Stimulated activated memory B cell treated with anti-CD40 and anti-IgM and Interleukin-4, amounts not matched to agents 10 μg/mL and 1 μg/mL and 100 μg/mL, for 72 hours (primary cell): ENCODE results near the gene ZCRB1.
"Not testable (repeated sequence)": the region's sequence is repeated elsewhere in the genome, so short reads cannot be mapped to it uniquely, and the experiment has no call there.

Experiments
- ATAC-seq: fragments of 150-1000 bp; cut with Tn5 transposase; 2 replicates; pipeline ENCODE4 v1.10.0; 2021
- H3K27ac Mint-ChIP-seq: one replicate; pipeline ENCODE4 v1.8.0; 2022; ENCODE audit warnings: mild to moderate bottlenecking, mixed read lengths
- H3K27me3 Mint-ChIP-seq: one replicate; pipeline ENCODE4 v1.8.0; 2022; ENCODE audit warnings: mixed read lengths
- H3K36me3 Mint-ChIP-seq: one replicate; pipeline ENCODE4 v1.8.0; 2022; ENCODE audit warnings: mixed read lengths
- H3K4me1 Mint-ChIP-seq: one replicate; pipeline ENCODE4 v1.8.0; 2022; ENCODE audit warnings: mixed read lengths
- H3K4me3 Mint-ChIP-seq: one replicate; pipeline ENCODE4 v1.8.0; 2022; ENCODE audit warnings: mild to moderate bottlenecking, moderate library complexity, mixed read lengths
- H3K9me3 Mint-ChIP-seq: one replicate; pipeline ENCODE4 v1.8.0; 2022; ENCODE audit warnings: mixed read lengths

The ZCRB1 gene, protein sequence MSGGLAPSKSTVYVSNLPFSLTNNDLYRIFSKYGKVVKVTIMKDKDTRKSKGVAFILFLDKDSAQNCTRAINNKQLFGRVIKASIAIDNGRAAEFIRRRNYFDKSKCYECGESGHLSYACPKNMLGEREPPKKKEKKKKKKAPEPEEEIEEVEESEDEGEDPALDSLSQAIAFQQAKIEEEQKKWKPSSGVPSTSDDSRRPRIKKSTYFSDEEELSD

DNA sequence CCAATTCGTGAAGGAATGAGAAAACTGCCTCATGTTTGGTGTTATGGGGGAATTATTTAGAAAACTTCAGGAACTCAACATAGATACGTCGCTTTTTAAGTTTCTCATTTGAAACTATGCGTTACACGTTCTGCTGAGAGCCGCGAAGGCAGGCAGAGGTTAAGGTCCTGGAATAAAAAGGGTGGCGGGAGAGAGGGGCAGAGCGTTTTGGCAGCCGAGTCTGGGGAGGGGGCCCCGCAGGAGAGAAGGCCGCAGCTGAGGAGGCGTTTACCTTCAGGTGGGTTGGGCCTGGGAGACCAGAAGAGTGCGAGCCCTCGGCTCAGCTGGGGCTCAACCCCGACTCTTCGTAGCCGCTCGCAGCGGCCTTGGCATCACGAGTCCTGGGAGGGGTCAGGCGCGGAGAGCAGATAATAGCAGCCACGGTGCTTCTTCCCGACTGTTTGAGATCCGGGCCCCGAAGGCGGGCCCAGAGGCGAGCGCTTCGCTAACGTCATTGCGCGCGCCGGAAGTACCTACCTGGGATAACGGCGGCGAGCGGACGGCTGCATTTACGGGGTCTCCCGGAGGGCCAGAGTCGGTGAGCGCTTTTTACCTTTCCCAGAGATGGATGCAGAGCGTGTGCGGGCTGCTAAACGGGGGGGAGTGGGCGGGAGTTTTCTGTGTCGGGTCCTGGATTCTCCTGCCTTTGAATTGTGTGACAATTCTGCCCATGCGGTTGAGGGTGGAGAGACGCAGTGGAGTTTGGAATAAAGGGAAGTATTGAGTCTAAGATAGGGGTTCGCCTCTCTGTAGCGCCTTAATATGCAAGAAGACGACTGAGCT is at the start of gene ZCRB1, which contains the start of gene PPHLN1:
ZCRB1 (minus strand) TSS at position 442 of the 822 bp plus-strand sequence. CDS start 1,992 bp downstream, outside the sequence.
PPHLN1 (plus strand) TSS at position 515 of the 822 bp plus-strand sequence. CDS start 9,736 bp downstream, outside the sequence.
- no peaks in the 10 kb centered on the region for H3K9me3 Mint-ChIP-seq
- H3K4me3 Mint-ChIP-seq: peak within 1 kb of the TSS; percentile 99

DNA sequence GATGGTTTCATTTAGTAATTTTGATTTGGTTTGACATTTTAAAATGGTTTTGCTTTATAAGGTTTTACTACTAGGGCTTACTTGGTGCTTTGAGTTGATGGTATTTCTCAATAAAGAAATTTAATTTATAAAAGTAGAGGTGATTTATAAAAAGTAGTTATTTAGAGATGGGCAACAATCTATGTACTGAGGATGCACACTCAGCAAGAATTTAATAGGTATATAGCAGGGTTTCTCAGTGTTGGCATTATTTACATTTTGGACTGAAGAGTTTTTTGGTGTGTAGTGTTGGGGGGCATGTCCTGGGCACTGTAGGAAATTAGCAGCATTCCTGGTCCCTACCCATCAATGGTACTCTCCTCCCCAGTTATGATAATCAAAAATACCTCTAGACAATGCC is 47.8 kb upstream of the ZCRB1 start:
- peaks cover 14% of the 10 kb centered on the region for H3K4me1 Mint-ChIP-seq
- no peak overlapping the region for H3K4me3 Mint-ChIP-seq
- no peak for ATAC-seq
- H3K36me3 Mint-ChIP-seq: peaks cover 22% of the 10 kb centered on the region
- no peak overlapping the region for H3K27ac Mint-ChIP-seq
- no peaks in the 10 kb centered on the region for H3K9me3 Mint-ChIP-seq
- H3K27me3 Mint-ChIP-seq: no peaks in the 10 kb centered on the region

More for the DNA sequence above, at the start of gene ZCRB1, which contains the start of gene PPHLN1:
- peak within 1 kb of the TSS; percentile 98 for H3K27ac Mint-ChIP-seq
- ATAC-seq: peak; percentile 97
- peaks cover 17% of the 10 kb centered on the region for H3K36me3 Mint-ChIP-seq
- no peaks in the 10 kb centered on the region for H3K27me3 Mint-ChIP-seq
- peaks cover 44% of the 10 kb centered on the region for H3K4me1 Mint-ChIP-seq

DNA sequence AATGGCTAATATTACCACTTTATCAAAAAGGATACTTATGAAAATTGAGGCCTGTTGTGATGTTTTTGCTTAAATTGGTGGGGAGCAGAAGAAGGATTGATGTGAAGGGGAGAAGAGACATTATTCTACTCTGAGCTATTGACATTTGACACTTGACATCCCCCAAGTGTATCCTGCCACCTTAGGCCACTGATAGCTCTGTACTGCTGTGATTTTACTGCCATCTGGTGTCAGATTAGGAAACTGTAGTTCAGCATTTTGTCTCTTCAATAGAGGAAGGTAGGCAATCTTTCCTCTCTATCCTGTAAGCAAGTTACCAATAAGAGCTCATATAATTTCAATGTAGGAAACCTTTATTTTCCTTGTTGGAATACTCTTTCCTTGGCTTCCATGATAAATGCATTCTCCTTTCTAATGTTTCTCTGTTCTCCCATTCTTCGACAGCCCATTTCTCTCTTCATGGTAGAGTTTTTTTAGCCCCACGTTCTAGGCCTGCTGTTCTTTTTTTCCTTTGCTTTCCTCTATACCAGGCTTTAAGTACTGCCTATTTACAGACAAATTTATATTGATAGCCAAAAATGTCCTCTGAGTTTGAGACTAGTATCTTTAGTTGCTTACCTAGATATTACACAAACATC is 46.4 kb upstream of the ZCRB1 start:
- no peak overlapping the region for H3K4me3 Mint-ChIP-seq
- H3K9me3 Mint-ChIP-seq: no peaks in the 10 kb centered on the region
- H3K36me3 Mint-ChIP-seq: peaks cover 18% of the 10 kb centered on the region
- no peaks in the 10 kb centered on the region for H3K27me3 Mint-ChIP-seq
- H3K4me1 Mint-ChIP-seq: peaks cover 13% of the 10 kb centered on the region
- no peak overlapping the region for H3K27ac Mint-ChIP-seq
- ATAC-seq: peak; percentile 83

DNA sequence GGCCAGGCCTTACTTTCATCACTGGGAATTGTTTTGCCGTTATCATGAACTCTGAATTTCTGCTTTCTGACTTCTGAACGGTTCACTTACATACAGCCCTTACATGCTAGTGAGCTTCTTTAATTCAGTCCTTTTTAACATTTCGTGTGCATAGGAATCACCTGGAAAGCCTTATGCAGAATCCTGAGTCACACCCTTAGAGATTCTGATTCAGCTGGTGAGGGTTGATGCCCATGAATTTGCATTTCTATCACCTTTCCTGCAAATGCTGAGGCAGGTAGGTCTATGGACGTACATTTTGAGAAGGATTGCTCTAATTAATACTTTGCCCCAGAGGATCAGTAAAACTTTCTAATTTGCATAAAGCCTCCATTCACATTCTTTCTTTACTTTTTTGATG is 44.1 kb upstream of the ZCRB1 start:
- Mint-ChIP-seq H3K4me3 (no peak overlapping the region), H3K9me3 (no peaks in the 10 kb centered on the region), H3K36me3 (peaks cover 12% of the 10 kb centered on the region), H3K4me1 (peaks cover 13% of the 10 kb centered on the region), H3K27ac (no peak overlapping the region), H3K27me3 (no peaks in the 10 kb centered on the region)
- ATAC-seq: no peak

DNA sequence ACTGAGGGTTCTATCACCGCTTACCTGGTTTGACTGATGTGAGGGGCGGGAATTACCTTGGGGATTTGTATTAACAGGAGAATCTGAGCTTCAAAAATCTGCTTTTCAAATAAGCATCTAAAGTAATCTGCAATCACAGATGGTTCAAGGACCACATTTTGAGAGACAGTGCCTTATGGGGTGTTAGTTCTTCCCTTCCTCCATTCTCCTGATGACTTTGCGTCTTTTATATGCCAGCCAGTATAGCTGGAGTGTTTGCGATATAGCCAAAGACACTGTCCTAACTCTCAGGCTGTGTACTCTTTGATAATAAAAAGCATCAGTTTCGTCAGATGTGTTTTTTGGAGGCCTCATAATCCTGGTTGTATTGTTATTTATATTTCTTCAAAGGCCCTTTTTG is 39.6 kb upstream of the ZCRB1 start:
- H3K4me1 Mint-ChIP-seq: peaks cover 19% of the 10 kb centered on the region
- H3K9me3 Mint-ChIP-seq: no peaks in the 10 kb centered on the region
- H3K4me3 Mint-ChIP-seq: no peak overlapping the region
- H3K36me3 Mint-ChIP-seq: peaks cover 22% of the 10 kb centered on the region
- no peak overlapping the region for H3K27ac Mint-ChIP-seq
- ATAC-seq: no peak
- no peaks in the 10 kb centered on the region for H3K27me3 Mint-ChIP-seq

DNA sequence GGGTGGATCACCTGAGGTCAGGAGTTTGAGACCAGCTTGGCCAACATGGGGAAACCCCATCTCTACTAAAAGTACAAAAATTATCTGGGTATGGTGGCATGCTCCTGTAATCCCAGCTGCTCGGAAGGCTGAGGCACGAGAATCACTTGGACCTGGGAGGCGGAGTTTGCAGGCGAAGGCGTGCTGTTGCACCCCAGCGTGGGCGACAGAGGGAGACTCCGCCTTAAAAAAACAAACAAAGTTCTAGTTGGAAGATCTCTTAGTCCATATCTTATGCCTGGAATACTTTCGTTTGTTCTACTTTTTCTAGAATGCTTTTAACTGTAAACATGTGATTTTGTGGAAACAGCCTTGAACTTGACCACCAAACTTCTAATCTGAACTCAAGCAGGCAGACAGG is 38.8 kb upstream of the ZCRB1 start:
- Mint-ChIP-seq H3K36me3 (peaks cover 28% of the 10 kb centered on the region), H3K9me3 (no peaks in the 10 kb centered on the region), H3K4me3 (no peak overlapping the region), H3K4me1 (peaks cover 27% of the 10 kb centered on the region), H3K27me3 (no peaks in the 10 kb centered on the region), H3K27ac (no peak overlapping the region)
- ATAC-seq: no peak

DNA sequence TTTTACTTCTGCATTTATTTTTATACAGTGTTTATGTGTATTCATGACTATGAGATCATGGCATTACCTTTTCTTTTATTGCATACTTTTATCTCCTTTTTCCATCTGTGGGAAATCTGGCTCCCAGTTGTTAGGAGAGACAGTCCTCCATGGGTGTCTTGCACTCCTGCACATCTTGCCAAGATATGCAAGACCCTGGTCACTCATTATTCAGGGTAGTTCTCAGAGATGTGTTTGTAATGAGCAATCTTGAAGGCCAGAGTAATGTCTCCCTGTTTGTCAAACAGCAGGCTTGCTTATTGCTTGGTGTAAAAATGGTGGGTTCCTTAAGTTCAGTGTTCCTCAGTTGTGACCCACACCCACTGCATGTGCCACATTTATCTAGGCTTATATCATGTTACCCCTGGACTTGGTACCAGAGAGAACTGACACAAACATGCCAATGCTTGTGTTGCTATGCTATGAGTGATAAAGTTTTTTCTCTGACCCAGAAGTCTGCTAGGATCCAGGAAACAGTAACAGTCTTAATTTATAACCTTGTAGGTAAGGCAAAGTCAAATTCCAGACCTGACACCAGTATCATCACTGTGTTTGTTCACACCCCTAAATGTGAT is 36.9 kb upstream of the ZCRB1 start:
- Mint-ChIP-seq H3K9me3 (no peaks in the 10 kb centered on the region), H3K27ac (no peak overlapping the region), H3K27me3 (no peaks in the 10 kb centered on the region), H3K4me3 (no peak overlapping the region), H3K36me3 (peaks cover 35% of the 10 kb centered on the region), H3K4me1 (peaks cover 32% of the 10 kb centered on the region)
- ATAC-seq: no peak

DNA sequence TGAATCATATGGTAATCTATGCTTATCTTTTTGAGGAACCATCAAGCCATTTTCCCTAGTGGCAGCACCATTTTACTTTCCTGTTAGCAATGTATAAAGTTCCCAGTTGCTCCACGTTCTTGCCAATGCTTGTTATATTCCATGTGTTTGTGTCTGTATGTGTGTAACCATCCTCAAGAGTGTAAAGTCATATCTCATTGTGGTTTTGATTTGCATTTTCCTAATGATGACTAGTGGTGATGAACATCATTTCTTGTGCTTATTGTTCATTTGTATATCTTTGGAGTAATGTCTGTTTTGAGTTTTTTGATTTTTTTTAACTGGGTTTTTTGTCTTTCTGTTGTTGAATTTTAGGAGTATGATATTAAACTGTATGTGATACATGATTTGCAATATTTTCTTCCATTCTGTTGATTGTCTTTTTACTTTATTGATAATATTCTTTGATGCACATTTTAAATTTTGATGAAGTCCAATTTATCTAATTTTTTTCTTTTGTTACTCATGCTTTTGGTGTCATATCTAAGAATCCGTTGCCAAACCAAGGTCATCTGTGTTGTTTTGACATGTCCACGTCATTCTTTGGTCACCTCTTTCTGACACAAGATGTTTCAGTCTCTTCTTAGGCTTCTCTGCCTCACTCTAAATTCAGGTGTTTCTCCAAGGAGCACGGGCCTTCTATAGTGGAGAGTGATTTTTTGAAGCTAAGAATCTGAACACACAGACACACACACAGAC is 36.2 kb upstream of the ZCRB1 start:
- Mint-ChIP-seq H3K27me3 (no peaks in the 10 kb centered on the region), H3K4me1 (peaks cover 32% of the 10 kb centered on the region), H3K4me3 (no peak overlapping the region), H3K27ac (no peak overlapping the region), H3K9me3 (no peaks in the 10 kb centered on the region), H3K36me3 (peaks cover 41% of the 10 kb centered on the region)
- no peak for ATAC-seq

DNA sequence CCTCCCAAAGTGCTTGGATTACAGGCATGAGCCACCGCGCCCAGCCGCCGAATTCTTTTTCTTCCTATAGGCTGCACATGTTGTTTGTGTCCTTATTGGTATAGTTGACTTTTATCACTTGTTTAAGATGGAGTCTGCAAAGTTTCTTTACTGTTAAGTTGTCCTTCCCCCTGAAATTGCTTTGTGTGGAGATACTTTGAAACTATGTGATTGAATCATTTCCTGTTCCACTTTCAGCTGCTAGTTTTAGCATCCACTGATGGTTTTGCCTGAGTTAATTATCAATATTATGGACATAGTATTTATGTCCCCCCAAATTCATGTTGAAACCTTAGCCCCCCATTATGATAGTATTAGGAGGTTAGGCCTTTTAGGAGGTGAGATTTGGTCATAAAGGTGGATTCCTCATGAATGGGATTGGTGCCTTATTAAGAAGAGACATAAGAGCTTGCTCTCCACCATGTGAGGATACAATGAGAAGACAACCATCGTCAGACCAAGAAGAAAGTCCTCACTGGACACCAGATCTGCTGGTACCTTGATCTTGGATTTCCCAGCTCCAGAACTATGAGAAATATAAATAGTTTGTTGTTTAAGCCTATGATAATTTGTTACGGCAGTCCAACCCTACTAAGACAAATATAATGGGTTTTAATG is 35.0 kb upstream of the ZCRB1 start:
- H3K36me3 Mint-ChIP-seq: peaks cover 47% of the 10 kb centered on the region
- no peak for ATAC-seq
- H3K4me3 Mint-ChIP-seq: no peak overlapping the region
- H3K4me1 Mint-ChIP-seq: peaks cover 32% of the 10 kb centered on the region
- H3K27me3 Mint-ChIP-seq: no peaks in the 10 kb centered on the region
- H3K27ac Mint-ChIP-seq: peak overlapping the region; percentile 30
- H3K9me3 Mint-ChIP-seq: no peaks in the 10 kb centered on the region

DNA sequence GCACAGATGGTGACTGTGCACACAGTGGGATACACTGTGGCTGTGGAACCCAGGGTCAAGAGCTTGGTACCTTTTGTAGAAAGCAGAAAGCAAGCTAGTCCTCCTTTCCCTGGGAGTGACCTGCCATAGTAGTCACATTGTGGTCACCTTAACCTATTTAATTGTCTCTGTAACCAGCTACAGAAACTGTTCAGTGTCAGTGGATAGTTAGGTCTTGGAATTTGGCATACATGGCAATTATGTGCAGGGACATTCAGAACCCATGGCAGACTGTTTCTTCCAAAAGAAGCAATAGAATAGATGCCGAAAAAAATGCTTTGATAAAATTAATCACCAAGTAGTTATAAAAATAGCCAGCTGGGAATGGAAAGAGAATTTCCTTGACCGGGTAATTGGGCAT is 30.4 kb upstream of the ZCRB1 start:
- H3K36me3 Mint-ChIP-seq: peaks cover 43% of the 10 kb centered on the region
- peaks cover 20% of the 10 kb centered on the region for H3K4me1 Mint-ChIP-seq
- H3K4me3 Mint-ChIP-seq: no peak overlapping the region
- H3K27ac Mint-ChIP-seq: no peak overlapping the region
- H3K9me3 Mint-ChIP-seq: no peaks in the 10 kb centered on the region
- ATAC-seq: no peak
- no peaks in the 10 kb centered on the region for H3K27me3 Mint-ChIP-seq

DNA sequence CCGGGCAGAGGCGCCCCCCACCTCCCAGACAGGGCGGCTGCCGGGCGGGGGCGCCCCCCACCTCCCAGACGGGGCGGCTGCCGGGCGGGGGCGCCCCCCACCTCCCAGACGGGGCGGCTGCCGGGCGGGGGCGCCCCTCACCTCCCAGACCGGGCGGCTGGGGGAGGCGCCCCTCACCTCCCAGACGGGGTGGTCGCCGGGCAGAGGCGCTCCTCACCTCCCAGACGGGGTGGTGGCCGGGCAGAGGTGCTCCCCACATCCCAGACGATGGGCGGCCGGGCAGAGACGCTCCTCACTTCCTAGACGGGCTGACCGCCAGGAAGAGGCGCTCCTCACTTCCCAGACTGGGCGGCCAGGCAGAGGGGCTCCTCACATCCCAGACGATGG is 24.1 kb upstream of the ZCRB1 start:
- H3K36me3 Mint-ChIP-seq: peaks cover 21% of the 10 kb centered on the region
- ATAC-seq, H3K4me3 Mint-ChIP-seq, H3K27ac Mint-ChIP-seq, H3K27me3 Mint-ChIP-seq, H3K4me1 Mint-ChIP-seq, H3K9me3 Mint-ChIP-seq: not testable (repeated sequence)

DNA sequence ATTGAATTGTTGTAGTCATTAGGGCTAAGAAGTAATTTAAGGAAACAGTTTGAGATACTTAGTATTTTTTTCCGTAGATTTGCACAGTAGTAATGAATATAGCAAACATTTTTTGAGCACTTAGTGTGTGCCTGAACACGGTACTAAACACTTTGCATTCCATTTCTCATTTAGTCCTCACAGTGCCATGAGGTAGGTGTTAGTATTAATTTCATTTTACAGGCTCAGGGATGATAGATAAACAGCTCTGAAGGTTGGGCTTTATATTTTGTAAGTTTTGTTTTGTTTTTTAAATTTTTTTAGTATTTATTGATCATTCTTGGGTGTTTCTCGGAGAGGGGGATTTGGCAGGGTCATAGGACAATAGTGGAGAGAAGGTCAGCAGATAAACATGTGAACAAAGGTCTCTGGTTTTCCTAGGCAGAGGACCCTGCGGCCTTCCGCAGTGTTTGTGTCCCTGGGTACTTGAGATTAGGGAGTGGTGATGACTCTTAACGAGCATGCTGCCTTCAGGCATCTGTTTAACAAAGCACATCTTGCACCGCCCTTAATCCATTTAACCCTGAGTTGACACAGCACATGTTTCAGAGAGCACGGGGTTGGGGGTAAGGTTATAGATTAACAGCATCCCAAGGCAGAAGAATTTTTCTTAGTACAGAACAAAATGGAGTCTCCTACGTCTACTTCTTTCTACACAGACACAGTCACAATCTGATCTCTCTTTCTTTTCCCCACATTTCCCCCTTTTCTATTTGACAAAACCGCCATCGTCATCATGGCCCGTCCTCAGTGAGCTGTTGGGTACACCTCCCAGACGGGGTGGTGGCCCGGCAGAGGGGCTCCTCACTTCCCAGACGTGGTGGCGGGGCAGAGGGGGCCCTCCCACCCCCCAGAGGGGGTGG is 23.5 kb upstream of the ZCRB1 start:
- peaks cover 21% of the 10 kb centered on the region for H3K36me3 Mint-ChIP-seq
- not testable (repeated sequence) for ATAC-seq, H3K27ac Mint-ChIP-seq, H3K4me1 Mint-ChIP-seq, H3K4me3 Mint-ChIP-seq, H3K27me3 Mint-ChIP-seq, H3K9me3 Mint-ChIP-seq

DNA sequence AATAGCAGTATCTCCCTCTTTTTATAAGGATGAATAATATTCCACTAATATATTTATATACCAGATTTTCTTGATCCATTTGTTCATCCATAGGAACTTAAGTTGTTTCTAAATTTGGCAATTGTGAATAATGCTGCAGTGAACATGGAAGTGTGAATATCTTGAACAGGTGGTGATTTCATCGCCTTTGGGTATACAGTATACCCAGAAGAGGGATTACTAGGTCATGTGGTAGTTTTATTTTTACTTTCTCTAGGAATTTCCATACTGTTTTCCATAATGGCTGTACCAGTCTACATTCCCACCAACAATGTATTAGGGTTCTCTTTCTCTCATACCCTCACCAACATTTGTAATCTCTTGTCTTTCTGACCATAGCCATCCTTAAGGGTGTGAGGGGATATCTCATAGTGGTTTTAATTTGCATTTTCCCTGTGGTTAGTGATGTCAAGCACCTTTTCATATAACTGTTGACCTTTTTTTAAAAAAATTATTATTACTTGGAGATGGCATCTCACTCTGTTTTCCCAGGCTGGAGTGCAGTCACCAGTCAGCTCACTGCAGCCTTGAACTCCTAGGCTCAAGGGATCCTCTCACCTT is 20.6 kb upstream of the ZCRB1 start:
- Mint-ChIP-seq H3K4me1 (peaks cover 20% of the 10 kb centered on the region), H3K36me3 (peaks cover 27% of the 10 kb centered on the region), H3K4me3 (no peak overlapping the region), H3K27me3 (no peaks in the 10 kb centered on the region), H3K9me3 (no peaks in the 10 kb centered on the region), H3K27ac (no peak overlapping the region)
- no peak for ATAC-seq
